GM23248 (cell line): Measurements from ENCODE around the gene TCOF1.

ENCODE experiments used
- EZH2 ChIP-seq: fragments of 200-600 bp; sonication (generic); IDR thresholded peaks from 2 replicates; pipeline ENCODE4 v1.6.1; 2018; ENCODE audit warnings: antibody characterized with exemption, mild to moderate bottlenecking; ENCODE audit not compliant: insufficient read depth, poor library complexity, severe bottlenecking
- EZH2phosphoT487 ChIP-seq: fragments of 200-600 bp; sonication (generic); IDR thresholded peaks from 2 replicates; pipeline ENCODE4 v1.6.1; 2018; ENCODE audit warnings: antibody characterized with exemption, moderate library complexity, mild to moderate bottlenecking, low read depth; ENCODE audit not compliant: insufficient read depth

- TF ChIP-seq EZH2 (no peak), EZH2phosphoT487 (no peak)
Measured at GRCh38 chr5:150328515-150328914, 29.0 kb upstream of the TCOF1 start.
